Neural cell (in vitro differentiated cells): ENCODE measurements around the gene DOCK10. TPM values are rescaled to one million over a fixed set of nuclear protein-coding genes. Genes with fewer than 3 reads are reported as not detected.

Experiments used
- H2AFZ ChIP-seq: fragments of 200-600, 300-800 bp; sonication (generic), shearing (Covaris generic); 2 replicates; pipeline ENCODE4 v1.6.0; 2014; ENCODE audit warnings: low read depth, mild to moderate bottlenecking, antibody characterized with exemption, low read length, moderate library complexity
- H3F3A ChIP-seq: fragments of 200-600 bp; shearing (Covaris generic); 2 replicates; pipeline ENCODE4 v1.6.1; 2016; ENCODE audit warnings: mild to moderate bottlenecking, moderate library complexity, mixed read lengths, antibody characterized with exemption, low read length; ENCODE audit not compliant: insufficient read depth, poor library complexity, severe bottlenecking
- H3K27ac ChIP-seq: fragments of 200-600, 300-800 bp; sonication (generic), shearing (Covaris generic); 2 replicates; pipeline ENCODE4 v1.5.1; 2014; ENCODE audit warnings: mild to moderate bottlenecking, low read length, moderate library complexity
- H3K27me3 ChIP-seq: fragments of 300-800, 200-600 bp; sonication (generic), shearing (Covaris generic); 2 replicates; pipeline ENCODE4 v1.6.0; 2014; ENCODE audit warnings: mild to moderate bottlenecking, low read depth, low read length, moderate library complexity; ENCODE audit not compliant: insufficient read depth
- H3K36me3 ChIP-seq: fragments of 300-800, 200-600 bp; sonication (generic), shearing (Covaris generic); 2 replicates; pipeline ENCODE4 v1.5.1; 2014; ENCODE audit warnings: mild to moderate bottlenecking, antibody characterized with exemption, low read length, moderate library complexity; ENCODE audit not compliant: insufficient read depth
- H3K4me2 ChIP-seq: fragments of 300-800, 200-600 bp; sonication (generic), shearing (Covaris generic); 2 replicates; pipeline ENCODE4 v1.6.0; 2014; ENCODE audit warnings: mild to moderate bottlenecking, low read length
- H3K4me3 ChIP-seq: fragments of 300-800, 200-600 bp; sonication (generic), shearing (Covaris generic); 2 replicates; pipeline ENCODE4 v1.5.1; 2014; ENCODE audit warnings: mild to moderate bottlenecking, low read length, moderate library complexity
- H3K79me2 ChIP-seq: fragments of 200-600 bp; shearing (Covaris generic); replicated peaks from 2 replicates; pipeline ENCODE4 v1.6.0; 2014; ENCODE audit warnings: mild to moderate bottlenecking, low read length, moderate library complexity; ENCODE audit not compliant: insufficient read depth
- H3K9ac ChIP-seq: fragments of 300-800, 200-600 bp; sonication (generic), shearing (Covaris generic); 2 replicates; pipeline ENCODE4 v1.6.1; 2016; ENCODE audit warnings: mild to moderate bottlenecking, low read length, mixed read lengths
- H3K9me2 ChIP-seq: fragments of 200-600 bp; shearing (Covaris generic); 2 replicates; pipeline ENCODE4 v1.6.1; 2016; ENCODE audit warnings: mild to moderate bottlenecking, low read length, mixed read lengths; ENCODE audit not compliant: insufficient read depth
- H3K9me3 ChIP-seq: fragments of 200-600, 300-800 bp; sonication (generic), shearing (Covaris generic); 2 replicates; pipeline ENCODE4 v1.6.1; 2016; ENCODE audit warnings: mild to moderate bottlenecking, mixed run types, low read length, moderate library complexity, mixed read lengths
- H4K20me1 ChIP-seq: fragments of 200-600 bp; shearing (Covaris generic); 2 replicates; pipeline ENCODE4 v1.6.1; 2016; ENCODE audit warnings: mild to moderate bottlenecking, mixed run types; ENCODE audit not compliant: insufficient read depth
- CTCF ChIP-seq: fragments of 450-650 bp; IDR thresholded peaks from 2 replicates; pipeline ENCODE4 v1.5.1; 2014; ENCODE audit warnings: antibody characterized with exemption, mild to moderate bottlenecking, moderate library complexity; ENCODE audit not compliant: poor library complexity, severe bottlenecking
- EP300 ChIP-seq: fragments of 450-650 bp; conservative IDR thresholded peaks from 2 replicates; pipeline ENCODE4 v1.6.1; 2014; ENCODE audit warnings: antibody characterized with exemption, mild to moderate bottlenecking, moderate library complexity; ENCODE audit not compliant: poor library complexity, severe bottlenecking
- EZH2 ChIP-seq: fragments of 200-600, 300-800 bp; shearing (Covaris generic), sonication (generic); IDR thresholded peaks from 2 replicates; pipeline ENCODE4 v1.6.1; 2014; ENCODE audit warnings: antibody characterized with exemption, low read length, borderline replicate concordance, mild to moderate bottlenecking; ENCODE audit not compliant: insufficient read depth, poor library complexity, severe bottlenecking
- MXI1 ChIP-seq: fragments of 450-650 bp; conservative IDR thresholded peaks from 2 replicates; pipeline ENCODE4 v1.6.1; 2014; ENCODE audit warnings: antibody characterized with exemption, mild to moderate bottlenecking; ENCODE audit not compliant: poor library complexity, severe bottlenecking
- POLR2AphosphoS5 ChIP-seq: IDR thresholded peaks from 2 replicates; pipeline ENCODE4 v1.6.1; 2012
- RAD21 ChIP-seq: fragments of 450-650 bp; conservative IDR thresholded peaks from 2 replicates; pipeline ENCODE4 v1.6.1; 2014; ENCODE audit warnings: antibody characterized with exemption, mild to moderate bottlenecking, moderate library complexity
- REST ChIP-seq: IDR thresholded peaks from 2 replicates; pipeline ENCODE4 v1.6.1; 2012; ENCODE audit warnings: borderline replicate concordance
- SMC3 ChIP-seq: fragments of 450-650 bp; conservative IDR thresholded peaks from 2 replicates; pipeline ENCODE4 v1.6.1; 2014; ENCODE audit warnings: antibody characterized with exemption, mild to moderate bottlenecking, moderate library complexity; ENCODE audit not compliant: poor library complexity
- TAF1 ChIP-seq: IDR thresholded peaks from 2 replicates; pipeline ENCODE4 v1.6.1; 2012; ENCODE audit warnings: low read depth
- polyA plus RNA-seq: library from polyadenylated mRNA; depleted of rRNA; stranded (reverse); fragments of >200 nt; gene quantifications from 2 replicates; pipeline ENCODE4 v1.2.3, GENCODE V29; 2014

DOCK10 gene
- polyA plus RNA-seq, 1 donor from 2014 or later = 0.37 TPM

GRCh38 chr2:225032246-225032645 lies 10.0 kb downstream of the DOCK10 start:
- TF ChIP-seq MXI1 (no peak), POLR2AphosphoS5 (no peak)
- no peaks in the 10 kb centered on the region for H4K20me1 ChIP-seq
- no peak overlapping the region for H2AFZ ChIP-seq
- H3K4me2 ChIP-seq = no peak overlapping the region
- H3K27me3 ChIP-seq = no peaks in the 10 kb centered on the region
- no peak overlapping the region for H3K4me3 ChIP-seq
- no peaks in the 10 kb centered on the region for H3F3A ChIP-seq
- H3K9me3 ChIP-seq = no peaks in the 10 kb centered on the region
- no peaks in the 10 kb centered on the region for H3K79me2 ChIP-seq
- H3K9me2 ChIP-seq = no peaks in the 10 kb centered on the region
- H3K36me3 ChIP-seq = no peaks in the 10 kb centered on the region
- H3K27ac ChIP-seq = no peak overlapping the region
- H3K9ac ChIP-seq = no peak overlapping the region

- TF ChIP-seq POLR2AphosphoS5 (no peak), SMC3 (no peak), CTCF (no peak), REST (no peak), RAD21 (no peak), EP300 (no peak), MXI1 (no peak), TAF1 (no peak)
- Histone ChIP-seq H3K79me2 (no peaks in the 10 kb centered on the region), H3F3A (no peaks in the 10 kb centered on the region), H3K9ac (no peak overlapping the region), H3K36me3 (no peaks in the 10 kb centered on the region), H3K4me3 (no peak overlapping the region), H3K4me2 (no peak overlapping the region), H4K20me1 (no peaks in the 10 kb centered on the region), H3K27ac (no peak overlapping the region), H3K9me3 (no peaks in the 10 kb centered on the region), H3K9me2 (no peaks in the 10 kb centered on the region), H3K27me3 (no peaks in the 10 kb centered on the region), H2AFZ (no peak overlapping the region)
Measured at GRCh38 chr2:225031599-225031998, 10.7 kb downstream of the DOCK10 start.

- no peaks in the 10 kb centered on the region for H3K9me2 ChIP-seq
- TF ChIP-seq POLR2AphosphoS5 (no peak), SMC3 (no peak), EP300 (no peak), RAD21 (no peak), MXI1 (no peak), CTCF (no peak), REST (no peak), TAF1 (no peak), EZH2 (no peak)
- no peaks in the 10 kb centered on the region for H3K9me3 ChIP-seq
- no peak overlapping the region for H3K9ac ChIP-seq
- H2AFZ ChIP-seq = no peak overlapping the region
- no peak overlapping the region for H3K4me2 ChIP-seq
- H3K27me3 ChIP-seq = no peaks in the 10 kb centered on the region
- H3K27ac ChIP-seq = no peak overlapping the region
- H3F3A ChIP-seq = no peaks in the 10 kb centered on the region
- H3K36me3 ChIP-seq = no peaks in the 10 kb centered on the region
- no peak overlapping the region for H3K4me3 ChIP-seq
- no peaks in the 10 kb centered on the region for H3K79me2 ChIP-seq
- H4K20me1 ChIP-seq = no peaks in the 10 kb centered on the region
Measured at GRCh38 chr2:225030893-225031292, 11.4 kb downstream of the DOCK10 start.
